Pancreas (tissue), 10 donors: Measurements from ENCODE around the gene HRH2. TPM values are rescaled to one million over a fixed set of nuclear protein-coding genes. Genes with fewer than 3 reads are reported as not detected.
A peak's percentile ranks its signal among the peaks of the same experiment; 100 is the strongest.

Experiments
- ATAC-seq, 4 donors: fragments of 200-7000 bp; cut with Tn5 transposase; one replicate each; pipeline versions ENCODE4 v1.8.0 to v1.9.1; 2020; ENCODE audit warnings: mild to moderate bottlenecking in 4 of 4, moderate library complexity in 4 of 4
- DNase-seq, 6 donors: peaks; one replicate each; pipeline ENCODE4 v3.0.0-alpha.2; 2020
- FAIRE-seq: peaks from 2 replicates; lab custom pipeline; 2012; peaks lifted over from hg19 to GRCh38; lab: Jason Lieb, UNC
- H3K27ac ChIP-seq, 4 donors: fragments of 200-600 bp; sonication (generic); 1 replicate in 3 of 4; 2 replicates in 1 of 4; pipeline versions ENCODE4 v1.5.0 to v1.8.0; 2020
- H3K27me3 ChIP-seq, 4 donors: fragments of 200-600 bp; one replicate each; pipeline ENCODE4 v1.8.0; 2021
- H3K36me3 ChIP-seq, 3 donors: fragments of 200-600 bp; sonication (generic) in 1 of 3; one replicate each; pipeline versions ENCODE4 v1.5.0 to v1.8.0; 2020 to 2021
- H3K4me1 ChIP-seq, 3 donors: fragments of 200-600 bp; one replicate each; pipeline ENCODE4 v1.8.0; 2021
- H3K4me3 ChIP-seq, 4 donors: fragments of 200-600 bp; sonication (generic) in 2 of 4; one replicate each; pipeline versions ENCODE4 v1.5.0 to v1.8.0; 2020 to 2021
- H3K9me3 ChIP-seq, 4 donors: fragments of 200-600 bp; one replicate each; pipeline ENCODE4 v1.8.0; 2021
- CTCF ChIP-seq, 4 donors: fragments of 200-600 bp; sonication (generic) in 3 of 4; IDR thresholded peaks; one replicate each; pipeline versions ENCODE4 v1.5.0 to v1.8.0; 2021; ENCODE audit warnings: antibody characterized with exemption in 4 of 4
- WGBS, 2 donors: extraction: QIAGEN DNeasy Blood & Tissue Kit; methylation state at CpG; one replicate each; pipeline ENCODE4 v1.1.7; 2013; 5-methylcytosine and 5-hydroxymethylcytosine counted together
- intact Hi-C, 3 donors: fragments of 100-400 bp; cut with DNase I; formaldehyde crosslinking; loops; one replicate each; pipeline versions ENCODE4 v1.11.1 to v1.14.2; 2022
- polyA plus RNA-seq, 2 donors: library from polyadenylated mRNA; stranded (reverse); fragments of 200-250 nt; gene quantifications; one replicate each; pipeline ENCODE4 v1.2.3, GENCODE V29; 2013
- total RNA-seq, 6 donors: library from RNA; stranded (reverse); fragmentation: NEBNext Ultra II Directional in 4 of 6; extraction: Animal tissue kit (Norgen Biotek cat#: 25700) in 4 of 6; gene quantifications; one replicate each; pipeline versions ENCODE4 v1.2.1 to v1.2.4, GENCODE V29; 2021 to 2023
- donor health status: healthy with polysubstance abuse.
- donor health status: DM: no; HTN: no; CAD: no; lungs with moderate emphysema.
- donor health status: DM: no; HTN: no; CAD: no.
- donor health status: control.
- donor health status: control.
- donor health status: Bipolar disorder and iron deficiency.
- donor health status: DM: yes; HTN: yes; CAD: no.
- donor health status: DM: no; HTN: no; CAD: no.
- donor health status: DM: no; HTN: no; CAD: no.
- donor health status: DM: yes; HTN: yes; CAD: no.

Gene HRH2
- total and polyA plus RNA-seq, 8 donors = 0.05 to 1.4 (median 0.50) TPM

DNA sequence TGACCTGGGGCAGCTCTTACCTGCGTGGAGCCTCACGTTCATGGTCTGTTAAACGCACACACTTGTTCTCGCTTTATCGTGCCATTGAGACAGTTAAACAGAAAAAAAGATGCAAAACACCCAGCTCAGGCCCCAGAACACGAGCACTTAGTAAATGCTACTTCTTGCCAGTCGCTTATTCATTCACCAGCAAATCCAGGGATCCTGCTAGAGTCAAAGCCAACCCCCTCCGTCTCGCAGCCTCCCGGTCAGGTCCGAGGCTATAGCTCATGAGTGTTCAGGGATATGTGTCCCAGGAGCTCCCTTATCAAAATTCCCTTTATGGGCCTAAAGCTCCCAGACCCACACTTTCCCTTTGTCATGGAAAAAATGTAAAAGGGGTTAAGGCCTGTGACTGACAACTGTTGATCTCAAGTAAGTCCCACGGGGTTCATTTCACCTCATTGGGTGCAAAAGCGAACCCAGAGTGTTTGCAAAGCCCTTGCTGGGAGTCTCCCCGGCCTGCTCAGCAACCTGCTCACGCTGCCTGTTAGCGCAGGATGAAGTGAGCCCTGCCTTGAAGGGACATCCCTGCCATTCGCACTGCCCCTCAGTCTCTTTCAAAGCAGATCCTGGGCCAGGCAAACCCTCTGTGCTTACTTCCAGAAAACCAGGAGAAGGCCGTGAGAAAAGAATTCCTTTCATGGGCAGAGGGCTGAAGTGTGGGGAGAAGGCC, 40.7 kb downstream of the HRH2 start:
- intact Hi-C loops = no loop called here
- 82 to 87% methylated on average over 18 of the region's 18 CpGs for WGBS, 2 donors

GRCh38 chr5:175700991-175701390, 43.1 kb downstream of the HRH2 start:
- WGBS, 2 donors = 71 to 81% methylated on average over 5 of the region's 5 CpGs

More for the DNA sequence above, 40.7 kb downstream of the HRH2 start:
- no peak overlapping the region for H3K27ac ChIP-seq
- H3K4me3 ChIP-seq = no peak overlapping the region
- FAIRE-seq (no peak), ATAC-seq (no peak), DNase-seq (peak in 3 of 6 donors; percentile 1 to 39 (median 11))
- no peaks in the 10 kb centered on the region for H3K9me3 ChIP-seq
- H3K36me3 ChIP-seq = no peaks in the 10 kb centered on the region
- H3K27me3 ChIP-seq = no peaks in the 10 kb centered on the region
- H3K4me1 ChIP-seq = no peaks in the 10 kb centered on the region
- TF ChIP-seq CTCF (IDR thresholded peaks at IDR 0.05) = no peak

GRCh38 chr5:175701797-175702196, 43.9 kb downstream of the HRH2 start:
- no peak overlapping the region for H3K4me3 ChIP-seq
- H3K36me3 ChIP-seq = no peaks in the 10 kb centered on the region
- intact Hi-C loops = no loop called here
- DNase-seq (peak in 2 of 6 donors; percentile 3 to 6), FAIRE-seq (no peak), ATAC-seq (no peak)
- no peaks in the 10 kb centered on the region for H3K27me3 ChIP-seq
- H3K27ac ChIP-seq = no peak overlapping the region
- TF ChIP-seq CTCF (IDR thresholded peaks at IDR 0.05) = no peak
- no peaks in the 10 kb centered on the region for H3K9me3 ChIP-seq
- WGBS, 2 donors = 78 to 90% methylated on average over 12 of the region's 12 CpGs
- peaks cover 3 to 7% (median 5%) of the 10 kb centered on the region in 3 donors for H3K4me1 ChIP-seq

More at GRCh38 chr5:175700991-175701390, 43.1 kb downstream of the HRH2 start:
- FAIRE-seq = no peak
- Histone ChIP-seq H3K27ac (no peak overlapping the region), H3K9me3 (no peaks in the 10 kb centered on the region), H3K4me1 (peaks cover 2% of the 10 kb centered on the region in 3 donors), H3K36me3 (no peaks in the 10 kb centered on the region), H3K27me3 (no peaks in the 10 kb centered on the region), H3K4me3 (no peak overlapping the region)
- peak in 1 of 4 donors; percentile 8 for TF ChIP-seq CTCF (IDR thresholded peaks at IDR 0.05)
- intact Hi-C loops = no loop called here
- DNase-seq = peak in 1 of 6 donors; percentile 6
- ATAC-seq = no peak

DNA sequence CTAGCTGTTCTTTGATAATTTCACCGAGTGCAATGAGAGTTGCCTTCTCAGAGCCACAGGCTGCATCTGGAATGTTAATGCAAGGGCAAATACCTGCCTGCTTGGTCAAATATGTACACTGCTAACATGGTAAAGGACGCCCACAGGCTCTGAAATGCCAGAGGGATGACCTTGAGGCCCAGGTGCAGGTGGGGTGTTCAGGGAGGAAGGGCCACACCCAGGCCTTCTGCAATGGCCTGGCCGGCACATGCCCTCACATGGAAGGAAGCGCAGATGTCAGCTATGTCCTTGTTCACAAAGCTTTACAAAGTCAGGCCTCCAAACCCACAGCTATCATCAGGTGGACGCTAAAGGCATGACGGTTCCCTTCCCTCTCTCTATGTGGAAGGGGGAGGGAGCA, 48.6 kb downstream of the HRH2 start:
- TF ChIP-seq CTCF (IDR thresholded peaks at IDR 0.05) = no peak
- no peaks in the 10 kb centered on the region for H3K27me3 ChIP-seq
- intact Hi-C loops = no loop called here
- DNase-seq = peak in 5 of 6 donors; percentile 28 to 66 (median 54)
- ATAC-seq = peak; percentile 55 to 99 (median 90)
- no peak overlapping the region for H3K27ac ChIP-seq
- no peak overlapping the region for H3K4me3 ChIP-seq
- H3K36me3 ChIP-seq = no peaks in the 10 kb centered on the region
- no peaks in the 10 kb centered on the region for H3K9me3 ChIP-seq
- peaks cover 3 to 7% (median 5%) of the 10 kb centered on the region in 3 donors for H3K4me1 ChIP-seq
- WGBS, 2 donors = 18 to 19% methylated on average over 6 of the region's 6 CpGs
- FAIRE-seq = no peak
